K562 (cell line): ENCODE measurements around the gene PADI4. TPM values are rescaled to one million over a fixed set of nuclear protein-coding genes. Genes with fewer than 3 reads are reported as not detected.

Source experiments
- ATAC-seq: fragments of 200-7000 bp; cut with Tn5 transposase; 3 replicates; pipeline ENCODE4 v1.9.1; 2020; ENCODE audit warnings: moderate library complexity
- BruUV-seq: library from RNA; stranded (reverse); fragments of 400-500 nt; replicated peaks from 2 replicates; lab custom pipeline; 2021; lab: Mats Ljungman, UMichigan
- CTCF ChIA-PET: fragments of 300-600 bp; formaldehyde crosslinking; extraction: SDS; loops from one replicate; lab custom pipeline; 2021; ENCODE audit warnings: low intra/inter-chr PET ratio; lab: Yijun Ruan, JAX
- POLR2A ChIA-PET: fragments of 300-600, 350-650 bp; sonication (Branson Sonifier 250); formaldehyde crosslinking; extraction: SDS; loops from one replicate; lab custom pipeline; 2021; ENCODE audit warnings: antibody characterized with exemption, inconsistent platforms; lab: Yijun Ruan, JAX
- DNase-seq, 4 experiments: peaks; one replicate each; pipeline versions ENCODE4 v3.0.0 to v3.0.0-alpha.2; 2011 to 2018; ENCODE audit warnings: low spot score in 3 of 4, mixed read lengths in 3 of 4; ENCODE audit errors: extremely low read depth in 1 of 4
- FAIRE-seq: peaks from 2 replicates; lab custom pipeline; 2011; peaks lifted over from hg19 to GRCh38; lab: Jason Lieb, UNC
- H2AFZ ChIP-seq: 2 replicates; pipeline ENCODE4 v1.6.0; 2011; ENCODE audit warnings: low read depth, low read length, control low read depth, inconsistent platforms
- H3K27ac ChIP-seq: fragments of 200-600 bp; 3 replicates; pipeline ENCODE4 v1.8.0; 2011; ENCODE audit warnings: low read depth, mild to moderate bottlenecking, control low read depth, inconsistent platforms, low read length, moderate library complexity, mixed read lengths; ENCODE audit errors: extremely low read depth
- H3K27me3 ChIP-seq, 2 experiments: fragments of 300-600 bp in 1 of 2; 2 replicates in 1 of 2; 3 replicates in 1 of 2; pipeline versions ENCODE4 v1.6.0 to v1.8.0; 2011; ENCODE audit warnings: inconsistent platforms in 2 of 2, low read length in 2 of 2, mild to moderate bottlenecking in 1 of 2, mixed read lengths in 1 of 2, moderate library complexity in 1 of 2; ENCODE audit not compliant: control insufficient read depth in 2 of 2, insufficient read depth in 2 of 2
- H3K36me3 ChIP-seq: fragments of 300-600 bp; 3 replicates; pipeline ENCODE4 v1.8.0; 2011; ENCODE audit warnings: mild to moderate bottlenecking, low read length, inconsistent platforms; ENCODE audit not compliant: control insufficient read depth, insufficient read depth
- H3K4me1 ChIP-seq, 2 experiments: fragments of 200-600 bp in 1 of 2; replicated peaks in 1 of 2; 2 replicates in 1 of 2; 3 replicates in 1 of 2; pipeline versions ENCODE4 v1.5.1 to v1.8.0; 2011; ENCODE audit warnings: inconsistent platforms in 2 of 2, low read length in 2 of 2, mild to moderate bottlenecking in 1 of 2, mixed read lengths in 1 of 2, moderate library complexity in 1 of 2; ENCODE audit not compliant: control insufficient read depth in 2 of 2, insufficient read depth in 2 of 2
- H3K4me2 ChIP-seq: 2 replicates; pipeline ENCODE4 v1.6.1; 2011; ENCODE audit warnings: low read length, control low read depth, inconsistent platforms, mixed read lengths; ENCODE audit not compliant: insufficient read depth
- H3K4me3 ChIP-seq: fragments of 200-600 bp; sonication (generic), shearing (Covaris generic); 2 replicates; pipeline ENCODE4 v1.5.1; 2016; ENCODE audit warnings: control low read depth, inconsistent platforms
- H3K79me2 ChIP-seq: fragments of 200-600 bp; 3 replicates; pipeline ENCODE4 v1.8.0; 2011; ENCODE audit warnings: low read length, inconsistent platforms; ENCODE audit not compliant: control insufficient read depth, insufficient read depth
- H3K9ac ChIP-seq, 2 experiments: 2 replicates each; pipeline versions ENCODE4 v1.6.0 to v1.6.1; 2011; ENCODE audit warnings: low read depth in 2 of 2, low read length in 2 of 2, control low read depth in 1 of 2, inconsistent platforms in 1 of 2, mild to moderate bottlenecking in 1 of 2, mixed read lengths in 1 of 2; ENCODE audit not compliant: insufficient read depth in 1 of 2
- H3K9me1 ChIP-seq: one replicate; pipeline ENCODE4 v1.6.0; 2011; ENCODE audit warnings: inconsistent platforms, mild to moderate bottlenecking, low read length, moderate library complexity; ENCODE audit not compliant: control insufficient read depth, insufficient read depth
- H3K9me3 ChIP-seq: replicated peaks from 2 replicates; pipeline ENCODE4 v1.5.1; 2011; ENCODE audit warnings: low read depth, low read length, inconsistent platforms; ENCODE audit not compliant: control insufficient read depth, insufficient read depth
- H4K20me1 ChIP-seq: replicated peaks from 2 replicates; pipeline ENCODE4 v1.6.1; 2011; ENCODE audit warnings: low read length, inconsistent platforms, mixed read lengths; ENCODE audit not compliant: control insufficient read depth, insufficient read depth
- BACH1 ChIP-seq: fragments of 200-800 bp; sonication (Bioruptor generic); IDR thresholded peaks from 2 replicates; pipeline ENCODE4 v1.6.1; 2016; ENCODE audit warnings: missing genetic modification characterization, missing compliant biosample characterization
- BCOR ChIP-seq: fragments of 450-650 bp; IDR thresholded peaks from 2 replicates; pipeline ENCODE4 v1.6.1; 2016
- CBX2 ChIP-seq: fragments of 200-600 bp; sonication (generic); IDR thresholded peaks from one replicate; pipeline ENCODE4 v1.6.1; 2012; ENCODE audit warnings: mild to moderate bottlenecking, low read length, inconsistent platforms; ENCODE audit not compliant: insufficient read depth, poor library complexity, severe bottlenecking
- CREBBP ChIP-seq: IDR thresholded peaks from one replicate; pipeline ENCODE4 v1.6.1; 2012; ENCODE audit warnings: low read depth, mild to moderate bottlenecking, control low read depth, inconsistent platforms, low read length
- CXXC5 ChIP-seq: fragments of 250-450 bp; sonication (Bioruptor Pico); IDR thresholded peaks from 2 replicates; pipeline ENCODE4 v1.8.0; 2022; ENCODE audit warnings: inconsistent platforms, mild to moderate bottlenecking, moderate library complexity
- FOXA3 ChIP-seq, 2 experiments: fragments of 450-650 bp in 1 of 2; sonication (generic) in 1 of 2; formaldehyde crosslinking; IDR thresholded peaks in 1 of 2; conservative IDR thresholded peaks in 1 of 2; 2 replicates each; pipeline versions ENCODE4 v1.4.0 to v1.8.0; 2020 to 2022; ENCODE audit warnings: mild to moderate bottlenecking in 2 of 2, missing genetic modification reagents in 1 of 2
- GABPB1 ChIP-seq: sonication (generic); formaldehyde crosslinking; IDR thresholded peaks from 2 replicates; pipeline ENCODE4 v1.8.0; 2022; ENCODE audit warnings: mild to moderate bottlenecking, missing genetic modification reagents
- GTF2F1 ChIP-seq: IDR thresholded peaks from 2 replicates; pipeline ENCODE4 v1.6.1; 2011; ENCODE audit warnings: low read depth, low read length, improper control_type of control experiment
- HDAC1 ChIP-seq, 2 experiments: fragments of 450-650 bp; IDR thresholded peaks; 2 replicates each; pipeline ENCODE4 v1.6.1; 2016 to 2017; ENCODE audit warnings: inconsistent platforms in 1 of 2, mild to moderate bottlenecking in 1 of 2, moderate library complexity in 1 of 2
- HIVEP1 ChIP-seq: fragments of 250-450 bp; sonication (Bioruptor Pico); IDR thresholded peaks from 2 replicates; pipeline ENCODE4 v1.4.0; 2020; ENCODE audit warnings: mild to moderate bottlenecking
- IRF2 ChIP-seq: sonication (generic); formaldehyde crosslinking; IDR thresholded peaks from 2 replicates; pipeline ENCODE4 v1.8.1; 2022; ENCODE audit warnings: mild to moderate bottlenecking, missing genetic modification reagents
- NR3C1 ChIP-seq: sonication (generic); formaldehyde crosslinking; IDR thresholded peaks from 2 replicates; pipeline ENCODE4 v1.8.1; 2022; ENCODE audit warnings: missing genetic modification reagents
- PHF21A ChIP-seq: fragments of 450-650 bp; IDR thresholded peaks from 2 replicates; pipeline ENCODE4 v1.6.1; 2017; ENCODE audit warnings: low read depth, borderline replicate concordance
- PTTG1 ChIP-seq: fragments of 450-650 bp; IDR thresholded peaks from 2 replicates; pipeline ENCODE4 v1.6.1; 2016; ENCODE audit warnings: low read depth, mild to moderate bottlenecking, missing genetic modification characterization, missing compliant biosample characterization
- SAP30 ChIP-seq: fragments of 200-600 bp; sonication (generic); IDR thresholded peaks from 2 replicates; pipeline ENCODE4 v1.6.1; 2012; ENCODE audit warnings: borderline replicate concordance, low read depth, mild to moderate bottlenecking, moderate library complexity, low read length, control low read depth, inconsistent platforms; ENCODE audit not compliant: insufficient read depth, poor library complexity, severe bottlenecking
- SP2 ChIP-seq: IDR thresholded peaks from 2 replicates; pipeline ENCODE4 v1.6.1; 2011; ENCODE audit warnings: mild to moderate bottlenecking, low read depth, low read length, moderate library complexity; ENCODE audit not compliant: poor library complexity, severe bottlenecking; ENCODE audit errors: extremely low read depth
- THRB ChIP-seq: fragments of 450-650 bp; formaldehyde crosslinking; conservative IDR thresholded peaks from 2 replicates; pipeline ENCODE4 v1.4.0; 2022; ENCODE audit warnings: mild to moderate bottlenecking, missing genetic modification characterization
- ZBTB11 ChIP-seq, 3 experiments: fragments of 200-800 bp in 1 of 3; fragments of 250-450 bp in 1 of 3; fragments of 450-650 bp in 1 of 3; sonication (Bioruptor Pico) in 1 of 3; sonication (Bioruptor generic) in 1 of 3; formaldehyde crosslinking in 1 of 3; IDR thresholded peaks; 2 replicates each; pipeline versions ENCODE4 v1.6.1 to v1.8.0; 2016 to 2022; ENCODE audit warnings: mild to moderate bottlenecking in 2 of 3, missing genetic modification characterization in 2 of 3, missing compliant biosample characterization in 1 of 3, moderate library complexity in 1 of 3
- ZNF316 ChIP-seq: fragments of 450-650 bp; IDR thresholded peaks from 2 replicates; pipeline ENCODE4 v1.6.1; 2016
- WGBS: fragments of 100-300 bp; shearing (Covaris generic); methylation state at CpG from one replicate; pipeline ENCODE4 v1.1.6; 2016; ENCODE audit warnings: low coverage, mixed read lengths; ENCODE audit not compliant: insufficient coverage; ENCODE audit errors: missing lambda C conversion rate; 5-methylcytosine and 5-hydroxymethylcytosine counted together
- in situ Hi-C: fragments of 300-500 bp; cut with MboI; formaldehyde crosslinking; loops from 4 replicates; pipeline ENCODE4 v1.15.0; 2018; ENCODE audit warnings: inconsistent platforms, mixed read lengths
- intact Hi-C: fragments of 100-400 bp; cut with micrococcal nuclease; formaldehyde crosslinking; loops from 2 replicates; pipeline ENCODE4 v1.14.2; 2022
- polyA plus RNA-seq, 8 experiments: library from polyadenylated mRNA; depleted of rRNA in 4 of 8; stranded (reverse) in 5 of 8; unstranded in 3 of 8; fragments of >200 nt; fragmentation: Nextera tagmentation in 2 of 8; fragmentation: Illumina TruSeq in 1 of 8; extraction: Ambion mirVana in 2 of 8; extraction: Trizol in 1 of 8; gene quantifications; 2 replicates each; pipeline versions ENCODE4 v1.2.1 to v1.2.3, GENCODE V29; 2011 to 2014; ENCODE audit warnings: inconsistent platforms in 1 of 8, missing spikeins in 1 of 8
- total RNA-seq, 7 experiments: library from RNA; depleted of rRNA in 6 of 7; stranded (reverse); fragments of >200 nt in 6 of 7; fragmentation: Illumina TruSeq in 2 of 7; extraction: Trizol in 2 of 7; gene quantifications; 2 replicates each; pipeline versions ENCODE4 v1.2.1 to v1.2.3, GENCODE V29; 2011 to 2021; ENCODE audit warnings: low replicate concordance in 1 of 7

PADI4 gene
- total and polyA plus RNA-seq, 9 of the 15 experiments (the other 6 are each of a cell fraction or from before 2014, with no cell fraction given): 0.22 to 0.33 TPM; not detected in 7

- TF ChIP-seq THRB (CRISPR knock-in tag) (no peak), GTF2F1 (no peak), CREBBP (no peak), BACH1 (tag) (no peak), BCOR (no peak), CXXC5 (CRISPR knock-in tag) (no peak), SP2 (no peak), NR3C1 (no peak)
Observed at GRCh38 chr1:17281775-17282181, 26.2 kb upstream of the PADI4 start (continued).

GRCh38 chr1:17282836-17283235, 25.2 kb upstream of the PADI4 start:
- in situ Hi-C loops (no loop called here), intact Hi-C loops (no loop called here)
- ChIA-PET CTCF (no interaction called here), POLR2A (no interaction called here)
- BruUV-seq: no TSS peak
- Histone ChIP-seq H3K9ac (no peak overlapping the region), H3K4me3 (no peak overlapping the region), H3K36me3 (no peaks in the 10 kb centered on the region), H4K20me1 (peaks cover 35% of the 10 kb centered on the region), H3K4me1 (peaks cover 2 to 4% of the 10 kb centered on the region in 2 experiments; a peak in 3 of 5 replicates), H3K9me1 (no peaks in the 10 kb centered on the region), H3K4me2 (no peak overlapping the region), H3K27me3 (peaks cover 29 to 69% of the 10 kb centered on the region in 2 experiments), H3K27ac (no peak overlapping the region), H2AFZ (no peak overlapping the region), H3K9me3 (no peaks in the 10 kb centered on the region), H3K79me2 (no peaks in the 10 kb centered on the region)
- no peak for ATAC-seq
- WGBS: 0% methylated on average over 5 of the region's 5 CpGs
- FAIRE-seq: no peak
- no peak for DNase-seq
- no peak for TF ChIP-seq ZNF316
- no peak for TF ChIP-seq ZBTB11 (CRISPR knock-in tag; IDR thresholded peaks at IDR 0.05)
- TF ChIP-seq PTTG1 (tag): no peak
- TF ChIP-seq GABPB1 (CRISPR knock-in tag): no peak
- no peak for TF ChIP-seq IRF2 (CRISPR knock-in tag)
- TF ChIP-seq HDAC1 (IDR thresholded peaks at IDR 0.05): no peak
- no peak for TF ChIP-seq PHF21A
- no peak for TF ChIP-seq FOXA3 (CRISPR knock-in tag; conservative IDR thresholded peaks at IDR 0.05 in 1 of 2, IDR thresholded peaks at IDR 0.05 in 1 of 2)
- no peak for TF ChIP-seq CBX2
- TF ChIP-seq HIVEP1: no peak
- TF ChIP-seq SAP30: no peak
